ENCODE results near the gene AURKB.

The AURKB gene

DNA sequence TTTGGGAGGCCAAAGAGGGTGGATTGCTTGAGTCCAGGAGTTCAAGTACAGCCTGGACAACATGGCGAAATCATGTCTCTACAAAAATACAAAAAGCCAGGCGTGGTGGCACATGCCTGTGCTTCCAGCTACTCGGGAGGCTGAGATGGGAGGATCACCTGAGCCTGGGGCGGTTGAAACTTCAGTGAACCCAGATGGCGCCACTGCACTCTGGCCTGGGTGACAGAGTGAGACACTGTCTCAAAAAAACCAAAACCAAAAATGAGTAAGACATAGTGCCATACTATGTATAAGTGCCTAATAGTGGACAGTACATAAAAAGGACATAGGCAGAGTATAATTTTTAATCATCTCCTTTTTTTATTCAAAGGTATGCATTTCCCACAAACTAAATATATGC, 33.5 kb upstream of the AURKB start:
- H3K4me1 ChIP-seq (ENCODE audit: control insufficient read depth, insufficient read depth, low read length): no peaks in the 10 kb centered on the region
- no peak overlapping the region for H3K4me3 ChIP-seq (ENCODE audit: low read depth, low read length)
- no peaks in the 10 kb centered on the region for H3K9me3 ChIP-seq (ENCODE audit: control insufficient read depth, insufficient read depth, low read length)
- H3K9ac ChIP-seq (ENCODE audit: low read depth, low read length): no peak overlapping the region
- H3K27me3 ChIP-seq (ENCODE audit: control insufficient read depth, insufficient read depth, low read length): no peaks in the 10 kb centered on the region
- no peaks in the 10 kb centered on the region for H3K36me3 ChIP-seq (ENCODE audit: control insufficient read depth, insufficient read depth, low read length)

DNA sequence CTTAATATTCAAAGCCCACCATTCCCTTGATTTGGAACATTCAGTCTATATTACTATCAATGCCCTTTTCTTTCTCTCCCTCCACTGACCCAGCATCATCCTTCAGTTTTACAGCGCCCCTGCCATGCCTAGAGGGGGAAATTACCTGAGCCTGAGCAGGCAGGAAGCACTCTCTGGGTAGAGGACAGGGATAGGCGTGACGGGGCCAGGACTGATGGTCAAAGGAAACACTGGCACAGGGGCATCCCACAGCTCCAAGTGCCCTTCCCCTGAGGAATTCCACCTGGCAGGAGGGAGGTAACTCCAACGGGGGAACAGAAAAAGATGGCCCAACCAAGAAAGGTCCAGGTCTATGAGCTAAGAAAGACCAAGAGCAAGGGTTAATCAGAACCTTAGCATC, 27.5 kb upstream of the AURKB start:
- Histone ChIP-seq H3K36me3 (ENCODE audit: control insufficient read depth, insufficient read depth, low read length) (peaks cover 28% of the 10 kb centered on the region), H3K4me3 (ENCODE audit: low read depth, low read length) (no peak overlapping the region)

DNA sequence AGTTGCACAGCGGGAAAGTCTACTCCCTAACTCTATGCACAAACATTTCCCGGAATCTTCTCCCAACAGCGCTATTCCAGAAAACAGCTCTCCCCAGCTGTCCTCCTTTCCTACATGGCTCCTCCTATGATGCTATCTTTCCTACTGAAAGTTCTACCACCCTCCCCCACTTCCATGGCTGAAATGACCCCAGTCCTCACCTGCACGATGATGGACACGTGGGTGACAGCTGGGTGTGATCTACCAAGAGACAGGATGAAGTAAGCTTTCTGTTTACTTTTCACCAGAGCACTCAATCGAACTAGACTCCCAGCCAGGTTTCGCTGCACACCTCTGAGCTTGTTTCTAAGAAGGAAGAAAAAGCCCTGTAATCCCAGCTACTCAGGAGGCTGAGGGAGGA, 26.8 kb upstream of the AURKB start:
- Histone ChIP-seq H3K4me3 (ENCODE audit: low read depth, low read length) (no peak overlapping the region), H3K36me3 (ENCODE audit: control insufficient read depth, insufficient read depth, low read length) (peaks cover 34% of the 10 kb centered on the region), H3K27me3 (ENCODE audit: control insufficient read depth, insufficient read depth, low read length) (no peaks in the 10 kb centered on the region), H3K4me1 (ENCODE audit: control insufficient read depth, insufficient read depth, low read length) (no peaks in the 10 kb centered on the region), H3K9me3 (ENCODE audit: control insufficient read depth, insufficient read depth, low read length) (no peaks in the 10 kb centered on the region), H3K9ac (ENCODE audit: low read depth, low read length) (no peak overlapping the region)

More for the DNA sequence above, 27.5 kb upstream of the AURKB start:
- Histone ChIP-seq H3K9me3 (ENCODE audit: control insufficient read depth, insufficient read depth, low read length) (no peaks in the 10 kb centered on the region), H3K4me1 (ENCODE audit: control insufficient read depth, insufficient read depth, low read length) (no peaks in the 10 kb centered on the region), H3K27me3 (ENCODE audit: control insufficient read depth, insufficient read depth, low read length) (no peaks in the 10 kb centered on the region), H3K9ac (ENCODE audit: low read depth, low read length) (no peak overlapping the region)

DNA sequence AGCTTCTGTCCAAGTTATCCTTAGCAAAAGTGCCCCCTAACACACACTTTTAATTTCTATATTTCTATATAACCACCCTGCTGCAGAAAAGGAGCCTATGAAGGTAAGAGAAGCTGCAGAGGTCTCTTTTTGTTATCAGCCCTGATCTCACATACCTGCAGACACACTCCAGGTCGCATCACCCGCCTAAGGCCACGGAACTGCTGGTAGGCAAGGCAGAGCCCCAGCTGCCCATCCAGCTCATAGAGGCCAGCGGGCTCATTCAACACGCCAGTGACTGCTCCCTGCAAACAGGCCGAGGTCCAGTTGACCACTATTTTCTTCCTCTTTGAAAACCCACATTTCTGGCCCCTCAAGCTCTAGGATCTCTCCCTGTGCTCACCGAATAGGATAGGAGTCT, 25.3 kb upstream of the AURKB start:
- Histone ChIP-seq H3K4me1 (ENCODE audit: control insufficient read depth, insufficient read depth, low read length) (no peaks in the 10 kb centered on the region), H3K4me3 (ENCODE audit: low read depth, low read length) (no peak overlapping the region), H3K36me3 (ENCODE audit: control insufficient read depth, insufficient read depth, low read length) (peaks cover 48% of the 10 kb centered on the region), H3K27me3 (ENCODE audit: control insufficient read depth, insufficient read depth, low read length) (no peaks in the 10 kb centered on the region), H3K9me3 (ENCODE audit: control insufficient read depth, insufficient read depth, low read length) (no peaks in the 10 kb centered on the region), H3K9ac (ENCODE audit: low read depth, low read length) (no peak overlapping the region)

DNA sequence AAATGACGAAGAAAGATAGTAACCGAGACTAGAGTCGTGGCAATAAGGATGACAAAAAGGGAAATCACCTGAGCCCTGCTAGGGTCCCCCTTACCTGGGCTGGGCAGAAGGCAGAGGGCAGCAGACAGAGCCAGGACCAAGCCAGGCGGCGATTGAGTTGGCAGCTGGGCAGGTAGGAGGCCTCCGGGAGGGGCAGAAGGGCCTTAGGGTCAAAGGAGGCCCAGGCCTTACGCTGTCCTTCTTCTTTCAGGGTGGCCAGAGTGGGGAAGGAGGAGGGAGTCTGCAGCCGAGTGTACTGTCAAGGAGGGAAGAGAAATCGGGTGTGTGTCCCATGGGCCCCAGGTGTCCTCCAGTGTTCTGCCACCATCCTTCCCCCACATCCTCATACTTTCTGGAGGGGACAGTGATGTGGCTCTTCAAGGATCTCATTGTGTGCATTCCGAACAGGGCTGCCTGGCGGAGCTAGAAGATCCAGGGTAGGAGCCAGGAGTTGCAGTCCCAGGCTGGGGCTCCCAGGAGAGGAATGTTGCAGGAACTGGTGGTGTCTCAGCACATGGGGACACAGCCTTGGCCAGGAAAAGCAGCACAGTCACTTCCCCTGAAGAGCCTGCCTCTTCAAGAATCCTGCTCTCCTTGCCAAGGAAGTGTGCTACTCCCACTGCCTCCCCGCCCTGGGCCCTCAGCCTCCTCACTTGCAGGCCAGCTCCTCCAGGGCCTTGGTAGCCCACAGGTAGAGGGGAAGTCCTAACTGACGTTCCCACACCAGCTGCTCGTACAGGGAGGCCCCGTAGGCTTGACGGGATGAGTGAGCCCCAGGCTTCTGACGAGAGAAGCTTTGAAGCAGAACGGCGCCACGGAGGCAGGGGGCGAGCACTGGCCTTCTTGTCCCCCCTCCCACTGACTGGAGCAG, 24.2 kb upstream of the AURKB start:
- Histone ChIP-seq H3K27me3 (ENCODE audit: control insufficient read depth, insufficient read depth, low read length) (no peaks in the 10 kb centered on the region), H3K4me1 (ENCODE audit: control insufficient read depth, insufficient read depth, low read length) (no peaks in the 10 kb centered on the region), H3K9ac (ENCODE audit: low read depth, low read length) (no peak overlapping the region), H3K36me3 (ENCODE audit: control insufficient read depth, insufficient read depth, low read length) (peaks cover 53% of the 10 kb centered on the region), H3K9me3 (ENCODE audit: control insufficient read depth, insufficient read depth, low read length) (no peaks in the 10 kb centered on the region), H3K4me3 (ENCODE audit: low read depth, low read length) (no peak overlapping the region)

DNA sequence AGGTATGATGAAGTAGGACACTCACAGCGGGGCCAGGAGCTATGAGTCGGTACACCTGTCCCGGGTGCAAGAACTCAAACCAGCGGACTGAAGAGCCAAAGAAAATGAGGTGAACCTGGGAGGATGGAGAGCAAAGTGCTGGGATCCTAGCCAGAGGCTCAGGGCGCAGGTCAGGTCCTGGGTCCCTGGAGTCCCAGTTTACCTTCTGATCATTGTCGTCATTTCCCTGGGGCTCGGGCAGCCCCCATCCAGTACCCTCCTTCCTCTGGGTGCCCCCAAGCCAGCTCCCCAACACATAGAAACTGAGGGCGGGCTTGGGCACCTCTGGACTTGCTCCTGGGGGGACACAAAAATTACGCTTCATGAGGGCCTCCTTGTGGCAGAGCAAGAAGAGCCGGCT, 21.3 kb upstream of the AURKB start:
- Histone ChIP-seq H3K27me3 (ENCODE audit: control insufficient read depth, insufficient read depth, low read length) (no peaks in the 10 kb centered on the region), H3K4me1 (ENCODE audit: control insufficient read depth, insufficient read depth, low read length) (peaks cover 8% of the 10 kb centered on the region), H3K36me3 (ENCODE audit: control insufficient read depth, insufficient read depth, low read length) (peaks cover 54% of the 10 kb centered on the region), H3K9ac (ENCODE audit: low read depth, low read length) (no peak overlapping the region), H3K4me3 (ENCODE audit: low read depth, low read length) (no peak overlapping the region), H3K9me3 (ENCODE audit: control insufficient read depth, insufficient read depth, low read length) (no peaks in the 10 kb centered on the region)

DNA sequence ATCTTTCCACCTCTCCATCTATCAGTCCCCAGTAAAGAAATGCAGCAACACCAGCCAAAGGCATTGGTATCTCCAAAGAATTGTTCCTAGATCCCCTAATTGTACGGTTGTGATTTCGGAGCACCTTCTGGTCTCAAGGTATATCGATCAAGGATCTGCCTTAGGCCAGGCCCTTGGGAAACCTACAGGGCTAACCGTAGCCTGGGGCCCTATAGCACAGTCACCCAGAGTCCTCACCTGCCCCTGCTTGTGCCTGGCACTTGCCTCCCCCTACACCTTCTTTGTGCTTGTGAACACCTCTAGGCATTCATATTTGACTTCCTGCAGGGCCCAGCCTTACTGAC, 16.8 kb upstream of the AURKB start:
- H3K36me3 ChIP-seq (ENCODE audit: control insufficient read depth, insufficient read depth, low read length): peaks cover 29% of the 10 kb centered on the region
- H3K9ac ChIP-seq (ENCODE audit: low read depth, low read length): peak overlapping the region; percentile 29
- H3K9me3 ChIP-seq (ENCODE audit: control insufficient read depth, insufficient read depth, low read length): no peaks in the 10 kb centered on the region
- no peaks in the 10 kb centered on the region for H3K27me3 ChIP-seq (ENCODE audit: control insufficient read depth, insufficient read depth, low read length)
- peaks cover 8% of the 10 kb centered on the region for H3K4me1 ChIP-seq (ENCODE audit: control insufficient read depth, insufficient read depth, low read length)
- H3K4me3 ChIP-seq (ENCODE audit: low read depth, low read length): peak overlapping the region; percentile 76

DNA sequence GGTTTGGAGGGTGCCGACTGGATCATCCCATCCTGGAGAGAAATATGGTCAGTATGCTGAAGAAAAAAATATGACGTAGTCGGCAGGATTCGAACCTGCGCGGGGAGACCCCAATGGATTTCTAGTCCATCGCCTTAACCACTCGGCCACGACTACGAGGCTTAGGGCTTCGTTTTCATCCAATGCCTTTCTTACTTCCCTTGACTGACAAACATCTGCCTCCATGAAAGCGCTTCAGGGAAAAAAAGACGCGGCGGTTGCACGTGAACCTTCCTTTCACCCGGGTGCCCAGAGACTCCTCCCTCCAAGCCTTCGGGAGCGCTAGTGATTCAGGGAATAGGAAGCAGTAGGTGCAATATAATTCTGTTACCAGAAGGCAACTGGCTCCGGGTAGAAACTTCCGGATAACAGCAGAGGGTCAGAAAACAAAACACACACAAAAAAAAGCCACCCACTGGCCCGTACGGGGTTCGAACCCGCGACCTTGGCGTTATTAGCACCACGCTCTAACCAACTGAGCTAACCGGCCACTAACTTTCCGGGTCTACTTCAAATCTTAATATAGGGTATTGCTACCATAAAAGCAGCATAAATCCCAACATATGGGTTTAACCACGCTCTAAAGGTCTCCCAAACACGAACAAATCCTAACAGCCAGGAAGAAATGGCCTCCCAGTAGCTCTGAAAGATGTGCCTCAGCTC, 16.3 kb upstream of the AURKB start:
- no peaks in the 10 kb centered on the region for H3K27me3 ChIP-seq (ENCODE audit: control insufficient read depth, insufficient read depth, low read length)
- H3K9ac ChIP-seq (ENCODE audit: low read depth, low read length): peak overlapping the region; percentile 29
- peaks cover 8% of the 10 kb centered on the region for H3K4me1 ChIP-seq (ENCODE audit: control insufficient read depth, insufficient read depth, low read length)
- H3K36me3 ChIP-seq (ENCODE audit: control insufficient read depth, insufficient read depth, low read length): peaks cover 24% of the 10 kb centered on the region
- H3K4me3 ChIP-seq (ENCODE audit: low read depth, low read length): peak overlapping the region; percentile 76
- H3K9me3 ChIP-seq (ENCODE audit: control insufficient read depth, insufficient read depth, low read length): no peaks in the 10 kb centered on the region

DNA sequence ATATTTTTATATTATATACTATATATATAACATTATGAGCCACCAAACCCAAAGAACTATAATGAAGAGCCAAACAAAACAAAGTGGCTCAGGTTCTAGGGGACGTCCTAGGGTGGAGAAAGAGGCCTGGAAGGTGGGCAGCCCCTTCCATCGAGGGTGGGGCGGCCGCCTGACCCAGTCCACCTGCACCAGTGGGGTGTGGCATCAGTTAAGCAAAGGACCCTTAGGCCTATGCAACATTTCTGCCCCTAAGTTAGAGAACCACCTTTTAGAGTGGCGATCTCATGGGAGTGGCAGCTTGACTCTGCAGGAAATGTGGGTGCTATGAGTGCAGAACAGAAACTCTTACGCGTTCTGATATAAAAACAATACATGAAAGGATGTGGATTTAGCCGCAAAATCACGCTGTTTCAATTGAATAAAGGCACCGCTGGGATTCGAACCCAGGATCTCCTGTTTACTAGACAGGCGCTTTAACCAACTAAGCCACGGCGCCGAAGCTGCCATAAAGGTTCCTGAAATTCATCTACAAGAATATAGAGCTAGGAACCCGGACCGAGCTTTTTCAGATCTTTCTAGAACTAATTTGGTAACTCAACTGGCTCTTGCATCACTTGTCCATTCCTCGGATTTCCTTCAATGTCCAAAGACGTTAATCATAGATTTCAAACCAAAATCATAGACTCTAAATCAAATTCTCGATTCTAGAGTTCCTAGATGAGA, 15.6 kb upstream of the AURKB start:
- no peak overlapping the region for H3K9ac ChIP-seq (ENCODE audit: low read depth, low read length)
- H3K27me3 ChIP-seq (ENCODE audit: control insufficient read depth, insufficient read depth, low read length): no peaks in the 10 kb centered on the region
- peak overlapping the region; percentile 76 for H3K4me3 ChIP-seq (ENCODE audit: low read depth, low read length)
- H3K4me1 ChIP-seq (ENCODE audit: control insufficient read depth, insufficient read depth, low read length): peaks cover 8% of the 10 kb centered on the region
- H3K36me3 ChIP-seq (ENCODE audit: control insufficient read depth, insufficient read depth, low read length): peaks cover 17% of the 10 kb centered on the region
- H3K9me3 ChIP-seq (ENCODE audit: control insufficient read depth, insufficient read depth, low read length): no peaks in the 10 kb centered on the region

DNA sequence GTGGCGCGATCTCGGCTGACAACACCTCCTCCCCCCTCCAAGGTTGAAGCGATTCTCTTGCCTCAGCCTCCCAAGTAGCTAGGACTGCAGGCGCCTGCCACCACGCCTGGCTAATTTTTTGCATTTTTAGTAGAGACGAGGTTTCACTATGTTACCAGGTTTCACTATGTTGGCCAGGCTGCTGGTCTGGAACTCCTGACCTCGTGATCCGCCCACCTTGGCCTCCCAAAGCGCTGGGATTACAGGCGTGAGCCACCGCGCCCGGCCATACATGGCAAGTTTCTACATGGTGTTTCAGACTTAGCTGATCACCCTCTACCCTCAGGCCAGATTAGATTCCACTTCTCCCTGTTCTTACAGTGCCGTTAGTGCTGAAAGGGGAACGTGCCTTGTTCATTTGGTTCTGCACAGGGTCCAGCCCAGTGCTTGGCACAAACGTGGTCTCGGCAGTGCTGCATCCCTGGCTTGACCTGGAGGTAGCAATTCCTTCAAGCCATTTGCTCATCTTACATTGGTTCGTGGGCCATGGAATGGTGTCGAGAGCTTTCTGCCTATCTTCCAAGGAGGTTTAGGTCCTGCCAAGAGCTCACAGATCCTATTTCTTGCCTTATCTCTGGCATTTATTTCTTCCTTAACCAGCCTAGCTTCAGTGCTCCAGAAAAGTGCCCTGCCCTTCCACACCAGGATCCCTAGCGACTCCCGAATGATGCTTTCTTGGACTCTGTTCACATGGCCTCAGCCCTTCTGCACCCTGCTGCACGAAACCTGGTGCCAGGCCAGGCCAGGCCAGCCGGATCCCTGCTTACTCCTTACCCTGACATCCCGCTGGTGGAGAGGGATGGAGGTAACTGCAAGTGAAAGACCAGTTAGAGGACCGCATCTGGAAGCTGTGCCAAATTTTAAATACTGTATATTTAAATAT, 14.8 kb upstream of the AURKB start:
- Histone ChIP-seq H3K27me3 (ENCODE audit: control insufficient read depth, insufficient read depth, low read length) (no peaks in the 10 kb centered on the region), H3K36me3 (ENCODE audit: control insufficient read depth, insufficient read depth, low read length) (peaks cover 15% of the 10 kb centered on the region), H3K4me3 (ENCODE audit: low read depth, low read length) (no peak overlapping the region), H3K9ac (ENCODE audit: low read depth, low read length) (no peak overlapping the region), H3K9me3 (ENCODE audit: control insufficient read depth, insufficient read depth, low read length) (no peaks in the 10 kb centered on the region), H3K4me1 (ENCODE audit: control insufficient read depth, insufficient read depth, low read length) (peaks cover 8% of the 10 kb centered on the region)

Measured in iPS-15b (cell line).